HG02884 (cell line): Measurements from ENCODE around the gene TTC3.

Source experiments
- ATAC-seq: cut with Tn5 transposase; IDR thresholded peaks from one replicate; pipeline ENCODE4 v1.9.1; 2021; ENCODE audit warnings: mild to moderate bottlenecking, moderate library complexity; ENCODE audit not compliant: unreplicated experiment

TTC3 gene

GRCh38 chr21:37186983-37187382 lies 113.9 kb downstream of the TTC3 start:
- ATAC-seq: no peak

GRCh38 chr21:37188825-37189224 lies 115.8 kb downstream of the TTC3 start:
- no peak for ATAC-seq

- ATAC-seq: no peak
Measured at GRCh38 chr21:37192019-37192418, 119.0 kb downstream of the TTC3 start.

GRCh38 chr21:37193006-37193405 lies 120.0 kb downstream of the TTC3 start:
- no peak for ATAC-seq

- no peak for ATAC-seq
Measured at GRCh38 chr21:37193676-37194075, 120.6 kb downstream of the TTC3 start.

GRCh38 chr21:37195059-37195458 lies 122.0 kb downstream of the TTC3 start:
- no peak for ATAC-seq

GRCh38 chr21:37195610-37196009 lies 122.6 kb downstream of the TTC3 start:
- ATAC-seq: no peak

GRCh38 chr21:37196847-37197246 lies 123.8 kb downstream of the TTC3 start:
- ATAC-seq: no peak

GRCh38 chr21:37197746-37198145 lies 124.7 kb downstream of the TTC3 start:
- ATAC-seq: no peak

GRCh38 chr21:37199057-37199924 lies 126.2 kb downstream of the TTC3 start:
- ATAC-seq: no peak

- no peak for ATAC-seq
Measured at GRCh38 chr21:37200641-37201480, 127.8 kb downstream of the TTC3 start.

GRCh38 chr21:37202221-37203110 lies 129.4 kb downstream of the TTC3 start:
- no peak for ATAC-seq

GRCh38 chr21:37204580-37204979 lies 131.5 kb downstream of the TTC3 start:
- ATAC-seq: no peak

- ATAC-seq: no peak
Measured at GRCh38 chr21:37206496-37206895, 133.4 kb downstream of the TTC3 start.

- ATAC-seq: peak; percentile 53
Measured at GRCh38 chr21:37207441-37208009, 134.5 kb downstream of the TTC3 start.

- ATAC-seq: peak; percentile 52
Measured at GRCh38 chr21:37208056-37208721, 135.1 kb downstream of the TTC3 start.

- no peak for ATAC-seq
Measured at GRCh38 chr21:37208741-37209225, 135.7 kb downstream of the TTC3 start.

GRCh38 chr21:37210130-37210529 lies 137.1 kb downstream of the TTC3 start:
- ATAC-seq: no peak

- no peak for ATAC-seq
Measured at GRCh38 chr21:37210799-37211198, 137.7 kb downstream of the TTC3 start.

- ATAC-seq: no peak
Measured at GRCh38 chr21:37214952-37215351, 141.9 kb downstream of the TTC3 start.
